Erythroblast (primary cell): ENCODE measurements around the gene FBXL5.
A peak's percentile ranks its signal among the peaks of the same experiment; 100 is the strongest.

Experiments used
- DNase-seq, 2 experiments: peaks; one replicate each; lab custom pipeline; 2025; lab: John Stamatoyannopoulos, UW
- GATA1 ChIP-seq: IDR thresholded peaks from 2 replicates; pipeline ENCODE4 v1.6.1; 2011; ENCODE audit warnings: low read depth, mild to moderate bottlenecking, control low read depth, low read length, moderate library complexity
- POLR2A ChIP-seq: IDR thresholded peaks from 2 replicates; pipeline ENCODE4 v1.6.1; 2011; ENCODE audit warnings: mild to moderate bottlenecking, low read length

Gene FBXL5

GRCh38 chr4:15688051-15688450 is 32.9 kb upstream of the FBXL5 start:
- no peak for TF ChIP-seq POLR2A
- no peak for TF ChIP-seq GATA1
- DNase-seq, result no peak

DNA sequence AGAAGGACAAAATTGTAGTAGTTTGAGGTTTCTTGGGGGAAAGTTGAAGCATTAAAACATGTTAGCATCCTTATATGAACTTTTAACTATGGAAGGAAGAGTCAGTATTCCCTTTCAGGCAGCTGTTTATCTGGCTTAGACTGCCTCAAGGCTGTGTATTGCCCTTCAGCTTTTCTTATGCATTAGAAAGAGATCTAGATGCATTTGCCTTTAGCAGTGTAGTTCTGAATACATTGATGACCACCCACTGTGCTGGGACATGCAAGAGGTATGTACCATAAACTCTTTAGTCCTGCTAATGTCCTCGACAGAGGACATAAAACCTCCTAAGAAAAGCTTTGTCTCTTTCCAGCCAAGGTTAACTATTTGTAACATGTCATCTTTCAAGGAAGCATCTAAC is 29.3 kb upstream of the FBXL5 start:
- DNase-seq, result no peak
- TF ChIP-seq GATA1 (no peak), POLR2A (no peak)

DNA sequence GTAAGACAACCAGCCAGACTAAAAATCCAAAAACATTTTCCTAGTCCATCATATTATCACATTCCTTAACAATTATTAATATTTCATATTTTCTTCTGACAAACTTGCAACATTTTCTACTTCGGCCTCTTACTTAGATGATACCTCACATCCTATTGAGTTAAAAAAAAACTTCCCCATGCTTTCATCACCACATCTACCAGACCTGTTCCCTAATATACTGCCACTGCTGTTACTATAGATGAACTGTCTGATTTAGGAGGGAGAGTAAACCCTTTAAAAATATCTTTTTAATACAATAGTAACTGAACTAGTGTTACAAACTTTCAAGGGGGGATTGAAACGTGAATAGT is 28.0 kb upstream of the FBXL5 start:
- no peak for TF ChIP-seq POLR2A
- TF ChIP-seq GATA1, result no peak
- DNase-seq, result no peak

DNA sequence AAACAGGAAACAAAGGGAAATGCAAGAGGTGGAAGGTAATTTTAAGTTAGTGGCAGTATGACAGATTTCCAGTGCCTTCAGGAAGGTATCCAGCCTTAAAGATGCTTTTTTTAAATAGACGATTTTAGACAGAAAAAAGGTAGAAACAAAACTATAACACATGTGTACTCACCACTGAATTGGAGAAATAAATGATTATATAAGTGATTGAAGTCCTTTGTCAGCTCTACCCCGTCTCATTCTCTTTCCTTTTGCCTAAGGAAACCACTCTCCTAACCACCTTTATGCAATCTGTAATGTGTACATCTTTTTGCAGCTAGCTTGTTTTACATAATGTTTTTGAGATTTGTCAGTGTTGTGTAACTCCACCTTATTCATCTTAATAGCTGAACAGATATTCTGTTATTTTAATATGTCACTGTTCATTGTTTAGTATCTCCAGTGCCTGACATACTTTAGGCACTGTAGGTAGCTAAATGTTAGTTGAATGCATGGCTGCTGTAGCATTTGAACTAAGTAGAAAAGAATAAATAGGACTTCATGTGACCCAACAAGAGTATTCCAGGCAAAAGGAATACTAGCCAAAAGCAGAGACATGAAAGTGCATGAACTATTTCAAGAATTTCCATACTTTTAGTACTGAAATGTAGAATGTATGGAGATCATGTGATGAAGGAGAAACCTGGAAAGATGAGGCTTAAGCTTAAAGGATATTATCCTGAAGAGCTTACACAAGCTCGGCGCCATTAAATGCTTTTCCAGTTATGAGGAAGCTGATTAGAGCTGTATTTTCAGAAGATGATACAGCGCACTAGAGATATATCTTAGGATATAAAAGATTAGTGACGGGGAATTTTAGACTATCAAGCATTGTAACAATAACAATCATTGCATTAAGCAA is 27.3 kb upstream of the FBXL5 start:
- TF ChIP-seq POLR2A, result no peak
- DNase-seq, result peak in 1 of 2 experiments; percentile 32

DNA sequence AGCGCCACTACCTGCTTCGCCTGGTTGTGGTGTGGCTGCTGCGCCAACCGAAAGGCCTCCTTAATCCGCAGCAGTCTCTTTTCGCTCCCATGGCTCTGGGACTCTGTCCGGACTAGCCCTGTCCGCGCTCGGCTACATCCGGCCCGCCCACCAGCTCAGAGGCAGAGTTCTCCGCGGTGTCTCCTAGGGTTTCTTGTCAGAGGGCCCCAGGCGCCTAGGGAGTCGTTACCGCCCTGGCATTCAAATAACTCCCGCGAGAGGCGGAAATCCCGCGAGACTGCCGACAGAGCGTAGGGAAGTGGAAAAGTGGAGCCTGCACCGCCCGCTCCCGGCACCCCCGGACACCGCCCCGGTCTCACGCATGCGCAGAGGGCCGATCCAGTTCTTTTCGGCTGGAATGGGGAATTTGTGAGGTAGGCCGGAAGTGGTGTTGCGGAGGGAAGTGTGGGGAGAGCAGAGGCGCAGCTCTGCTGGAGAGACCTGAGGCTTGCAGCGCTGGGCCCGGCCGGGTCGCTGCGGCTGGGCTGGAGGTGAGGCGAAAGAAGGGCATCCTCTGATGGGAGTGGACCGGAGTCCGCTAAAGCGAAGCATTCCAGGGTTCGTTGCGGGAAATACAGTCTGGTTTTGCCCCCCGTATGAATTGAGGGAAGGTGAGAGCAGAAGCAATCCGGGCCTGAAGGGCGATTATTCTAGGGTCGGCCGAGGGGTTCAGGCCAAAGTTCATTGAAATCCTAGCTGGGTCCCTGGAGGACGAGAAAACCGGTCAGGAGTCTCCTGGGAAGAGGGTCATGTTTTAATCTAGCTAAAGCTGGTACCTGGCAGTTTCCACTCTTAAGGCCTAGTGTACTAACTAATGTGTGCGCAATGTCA is 26.4 kb upstream of the FBXL5 start, which contains the start of gene FAM200B:
FAM200B (plus strand) TSS at position 456 of the 870 bp plus-strand sequence. CDS start 5,151 bp downstream, outside the sequence.
- TF ChIP-seq GATA1 (no peak), POLR2A (peak; percentile 88)
- peak; percentile 97 to 98 for DNase-seq

- TF ChIP-seq POLR2A (no peak), GATA1 (no peak)
- DNase-seq, result no peak
Observed at GRCh38 chr4:15681067-15681371, 25.9 kb upstream of the FBXL5 start.

DNA sequence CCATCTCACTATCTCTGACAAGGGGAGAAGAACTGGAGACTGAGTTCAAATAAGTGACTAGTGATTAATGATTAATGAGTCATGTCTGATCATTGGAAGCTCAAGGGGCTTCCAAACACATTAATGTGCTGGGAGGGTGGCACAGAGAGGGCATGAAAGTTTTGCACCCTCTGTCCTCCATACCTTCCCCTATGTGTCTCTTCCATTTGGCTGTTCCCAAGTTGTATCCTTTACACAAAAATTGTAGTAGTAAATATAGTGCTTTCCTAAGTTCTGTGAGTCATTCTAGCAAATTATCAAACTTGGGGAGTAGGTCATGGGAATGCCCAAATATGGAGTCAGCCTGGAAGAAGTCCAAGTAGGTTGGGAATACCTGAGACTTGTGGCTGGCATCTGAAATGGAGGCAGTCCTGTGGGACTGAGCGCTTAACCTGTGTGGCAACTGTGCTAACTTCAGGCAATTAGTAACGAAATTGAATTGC is 22.4 kb upstream of the FBXL5 start:
- DNase-seq, result peak; percentile 31 to 74
- TF ChIP-seq POLR2A (no peak), GATA1 (no peak)

DNA sequence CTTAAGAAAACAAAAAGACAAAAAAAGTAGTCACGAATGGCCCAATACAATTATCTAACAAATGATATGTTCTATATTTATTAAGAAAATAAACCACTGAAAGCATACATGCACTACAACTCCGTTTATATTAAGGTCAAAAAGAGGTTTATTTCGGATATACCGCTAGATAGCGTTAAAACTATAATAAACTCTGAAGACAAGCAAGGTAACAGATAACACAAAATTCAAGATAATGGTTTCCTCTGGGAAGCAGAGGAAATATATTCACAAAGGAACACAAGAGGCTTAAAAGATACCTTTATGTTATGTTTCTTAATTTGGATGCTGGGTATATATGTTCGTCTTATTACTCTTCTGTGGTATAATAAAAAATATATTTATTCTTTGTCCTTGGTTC is 21.7 kb upstream of the FBXL5 start:
- TF ChIP-seq GATA1 (no peak), POLR2A (no peak)

GRCh38 chr4:15676039-15676438 is 20.9 kb upstream of the FBXL5 start:
- DNase-seq, result no peak
- TF ChIP-seq POLR2A (no peak), GATA1 (no peak)

More for the DNA sequence above, 21.7 kb upstream of the FBXL5 start:
- no peak for DNase-seq

- TF ChIP-seq POLR2A, result no peak
- no peak for TF ChIP-seq GATA1
- DNase-seq, result no peak
Observed at GRCh38 chr4:15675356-15675755, 20.2 kb upstream of the FBXL5 start.

GRCh38 chr4:15674926-15675325 is 19.8 kb upstream of the FBXL5 start:
- TF ChIP-seq POLR2A, result no peak
- no peak for TF ChIP-seq GATA1
- DNase-seq, result no peak

GRCh38 chr4:15674046-15674445 is 18.9 kb upstream of the FBXL5 start:
- TF ChIP-seq POLR2A (no peak), GATA1 (no peak)

GRCh38 chr4:15673337-15673736 is 18.2 kb upstream of the FBXL5 start:
- DNase-seq, result no peak
- TF ChIP-seq GATA1 (no peak), POLR2A (no peak)

More at GRCh38 chr4:15674046-15674445, 18.9 kb upstream of the FBXL5 start:
- DNase-seq, result no peak

DNA sequence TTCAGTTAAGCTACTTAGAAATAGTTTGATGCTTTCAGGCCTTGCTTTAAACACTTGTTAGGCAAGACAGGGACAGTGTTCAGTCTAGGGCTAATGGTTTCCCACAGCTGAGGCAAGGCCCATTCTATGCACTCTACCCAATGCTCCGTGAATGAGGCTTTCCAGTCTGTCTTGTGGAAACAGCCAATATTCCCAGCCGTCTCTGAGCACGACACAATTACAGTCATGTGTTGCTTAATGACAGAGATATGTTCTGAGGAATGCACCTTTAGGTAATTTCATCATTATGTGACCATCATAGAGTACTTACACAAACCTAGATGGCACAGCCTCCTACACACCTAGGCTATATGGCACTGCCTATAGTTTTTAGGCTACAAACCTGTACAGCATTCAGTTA is 16.9 kb upstream of the FBXL5 start:
- TF ChIP-seq POLR2A (no peak), GATA1 (no peak)
- DNase-seq, result no peak

DNA sequence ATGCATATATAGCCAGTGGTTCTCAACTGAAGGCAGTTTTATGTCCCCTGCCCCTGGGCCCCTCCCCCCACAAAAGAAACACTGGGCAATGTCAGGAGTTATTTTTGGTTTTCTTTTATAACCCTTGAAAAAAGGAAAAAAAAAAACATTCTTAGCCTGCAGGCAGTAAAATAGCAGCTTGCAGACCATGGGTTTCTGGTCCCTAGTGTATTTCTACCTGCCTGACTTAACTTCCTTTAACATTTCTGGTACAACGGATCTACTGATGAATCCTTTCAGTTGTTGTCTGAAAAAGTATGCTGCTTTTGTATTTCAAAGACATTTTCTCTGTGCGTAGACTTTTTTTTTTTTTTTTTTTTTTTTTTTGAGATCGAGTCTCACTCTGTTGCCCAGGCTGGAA is 15.4 kb upstream of the FBXL5 start:
- no peak for TF ChIP-seq POLR2A
- TF ChIP-seq GATA1, result no peak

More for the DNA sequence above, 15.4 kb upstream of the FBXL5 start:
- DNase-seq, result no peak
